Measurements from ENCODE around the gene PHACTR1.

PHACTR1 gene

GRCh38 chr6:12974551-12974950 lies 258.0 kb downstream of the PHACTR1 start:
- Histone ChIP-seq H3K36me3 (replicated peaks in 1 of 2; ENCODE audit: control insufficient read depth in 2 of 2, insufficient read depth in 2 of 2, low read length in 2 of 2) (no peaks in the 10 kb centered on the region), H3K9me3 (replicated peaks in 1 of 2; ENCODE audit: control insufficient read depth in 2 of 2, insufficient read depth in 1 of 2, low read depth in 1 of 2, low read length in 2 of 2) (no peaks in the 10 kb centered on the region), H3K9ac (ENCODE audit: low read depth, low read length, poor library complexity) (no peak overlapping the region), H2BK12ac (ENCODE audit: low read length) (no peak overlapping the region), H3K4ac (ENCODE audit: low read length) (no peak overlapping the region), H4K91ac (ENCODE audit: low read depth, low read length, poor library complexity) (no peak overlapping the region), H3K79me1 (ENCODE audit: low read depth, low read length) (no peaks in the 10 kb centered on the region), H2AK5ac (ENCODE audit: low read depth, low read length) (no peak overlapping the region), H2BK15ac (ENCODE audit: low read length) (no peak overlapping the region), H3K27ac (replicated peaks; ENCODE audit: low read length) (no peak overlapping the region), H3K4me1 (ENCODE audit: control insufficient read depth in 2 of 2, insufficient read depth in 1 of 2, low read depth in 1 of 2, low read length in 2 of 2) (no peaks in the 10 kb centered on the region), H2AFZ (ENCODE audit: low read length) (no peak overlapping the region), H3K4me3 (ENCODE audit: low read length in 2 of 2) (no peak overlapping the region), H3K4me2 (ENCODE audit: insufficient read depth, low read length, poor library complexity, severe bottlenecking) (no peak overlapping the region), H3K27me3 (ENCODE audit: control insufficient read depth in 3 of 3, insufficient read depth in 3 of 3, low read depth in 1 of 3, low read length in 3 of 3) (no peaks in the 10 kb centered on the region), H3K14ac (ENCODE audit: low read length) (no peak overlapping the region), H3K18ac (ENCODE audit: low read length) (no peak overlapping the region), H2BK5ac (ENCODE audit: low read length) (no peak overlapping the region), H4K8ac (ENCODE audit: low read depth, low read length) (no peak overlapping the region), H3K23ac (ENCODE audit: low read depth, low read length, poor library complexity) (no peak overlapping the region), H2BK120ac (ENCODE audit: low read depth, low read length) (no peak overlapping the region)
- no peak for DNase-seq (ENCODE audit: low spot score)
- no CpG with 5 or more reads among the region's 2 CpGs for WGBS, 2 donors (ENCODE audit: extremely low coverage in 2 of 2, insufficient read length in 2 of 2, insufficient replicate concordance in 1 of 2)

- H3K9me3 ChIP-seq (replicated peaks in 1 of 2; ENCODE audit: control insufficient read depth in 2 of 2, insufficient read depth in 1 of 2, low read depth in 1 of 2, low read length in 2 of 2) = no peaks in the 10 kb centered on the region
- no peak overlapping the region for H2AFZ ChIP-seq (ENCODE audit: low read length)
- no peaks in the 10 kb centered on the region for H3K36me3 ChIP-seq (replicated peaks in 1 of 2; ENCODE audit: control insufficient read depth in 2 of 2, insufficient read depth in 2 of 2, low read length in 2 of 2)
- no peak overlapping the region for H3K4me3 ChIP-seq (ENCODE audit: low read length in 2 of 2)
- H2BK120ac ChIP-seq (ENCODE audit: low read depth, low read length) = no peak overlapping the region
- no CpG with 5 or more reads among the region's 5 CpGs for WGBS, 2 donors (ENCODE audit: extremely low coverage in 2 of 2, insufficient read length in 2 of 2, insufficient replicate concordance in 1 of 2)
- H3K9ac ChIP-seq (ENCODE audit: low read depth, low read length, poor library complexity) = no peak overlapping the region
- H2BK12ac ChIP-seq (ENCODE audit: low read length) = no peak overlapping the region
- H3K79me1 ChIP-seq (ENCODE audit: low read depth, low read length) = no peaks in the 10 kb centered on the region
- H3K4ac ChIP-seq (ENCODE audit: low read length) = no peak overlapping the region
- H3K4me1 ChIP-seq (ENCODE audit: control insufficient read depth in 2 of 2, insufficient read depth in 1 of 2, low read depth in 1 of 2, low read length in 2 of 2) = no peaks in the 10 kb centered on the region
- no peak overlapping the region for H3K27ac ChIP-seq (replicated peaks; ENCODE audit: low read length)
- no peak overlapping the region for H3K14ac ChIP-seq (ENCODE audit: low read length)
- no peak overlapping the region for H3K23ac ChIP-seq (ENCODE audit: low read depth, low read length, poor library complexity)
- H2BK5ac ChIP-seq (ENCODE audit: low read length) = no peak overlapping the region
- H3K4me2 ChIP-seq (ENCODE audit: insufficient read depth, low read length, poor library complexity, severe bottlenecking) = no peak overlapping the region
- H4K8ac ChIP-seq (ENCODE audit: low read depth, low read length) = no peak overlapping the region
- H3K27me3 ChIP-seq (ENCODE audit: control insufficient read depth in 3 of 3, insufficient read depth in 3 of 3, low read depth in 1 of 3, low read length in 3 of 3) = no peaks in the 10 kb centered on the region
- DNase-seq (ENCODE audit: low spot score) = no peak
- no peak overlapping the region for H2BK15ac ChIP-seq (ENCODE audit: low read length)
- H4K91ac ChIP-seq (ENCODE audit: low read depth, low read length, poor library complexity) = no peak overlapping the region
- H3K18ac ChIP-seq (ENCODE audit: low read length) = no peak overlapping the region
- no peak overlapping the region for H2AK5ac ChIP-seq (ENCODE audit: low read depth, low read length)
Measured at GRCh38 chr6:12976366-12976765, 259.8 kb downstream of the PHACTR1 start.

- Histone ChIP-seq H3K27ac (replicated peaks; ENCODE audit: low read length) (no peak overlapping the region), H2BK5ac (ENCODE audit: low read length) (no peak overlapping the region), H3K14ac (ENCODE audit: low read length) (no peak overlapping the region), H3K4ac (ENCODE audit: low read length) (no peak overlapping the region), H3K9me3 (replicated peaks in 1 of 2; ENCODE audit: control insufficient read depth in 2 of 2, insufficient read depth in 1 of 2, low read depth in 1 of 2, low read length in 2 of 2) (no peaks in the 10 kb centered on the region), H2AK5ac (ENCODE audit: low read depth, low read length) (no peak overlapping the region), H3K23ac (ENCODE audit: low read depth, low read length, poor library complexity) (no peak overlapping the region), H3K27me3 (ENCODE audit: control insufficient read depth in 3 of 3, insufficient read depth in 3 of 3, low read depth in 1 of 3, low read length in 3 of 3) (no peaks in the 10 kb centered on the region), H4K8ac (ENCODE audit: low read depth, low read length) (no peak overlapping the region), H4K91ac (ENCODE audit: low read depth, low read length, poor library complexity) (no peak overlapping the region), H2BK15ac (ENCODE audit: low read length) (no peak overlapping the region), H3K9ac (ENCODE audit: low read depth, low read length, poor library complexity) (no peak overlapping the region), H2BK12ac (ENCODE audit: low read length) (no peak overlapping the region), H3K4me1 (ENCODE audit: control insufficient read depth in 2 of 2, insufficient read depth in 1 of 2, low read depth in 1 of 2, low read length in 2 of 2) (no peaks in the 10 kb centered on the region), H3K4me3 (ENCODE audit: low read length in 2 of 2) (no peak overlapping the region), H3K4me2 (ENCODE audit: insufficient read depth, low read length, poor library complexity, severe bottlenecking) (no peak overlapping the region), H3K79me1 (ENCODE audit: low read depth, low read length) (no peaks in the 10 kb centered on the region), H3K36me3 (replicated peaks in 1 of 2; ENCODE audit: control insufficient read depth in 2 of 2, insufficient read depth in 2 of 2, low read length in 2 of 2) (no peaks in the 10 kb centered on the region), H2BK120ac (ENCODE audit: low read depth, low read length) (no peak overlapping the region), H2AFZ (ENCODE audit: low read length) (no peak overlapping the region), H3K18ac (ENCODE audit: low read length) (no peak overlapping the region)
- DNase-seq (ENCODE audit: low spot score) = no peak
- WGBS, 2 donors (ENCODE audit: extremely low coverage in 2 of 2, insufficient read length in 2 of 2, insufficient replicate concordance in 1 of 2) = no CpG with 5 or more reads among the region's 3 CpGs
Measured at GRCh38 chr6:12977206-12977605, 260.6 kb downstream of the PHACTR1 start.

GRCh38 chr6:12977806-12978205 lies 261.2 kb downstream of the PHACTR1 start:
- Histone ChIP-seq H3K4me2 (ENCODE audit: insufficient read depth, low read length, poor library complexity, severe bottlenecking) (no peak overlapping the region), H3K36me3 (replicated peaks in 1 of 2; ENCODE audit: control insufficient read depth in 2 of 2, insufficient read depth in 2 of 2, low read length in 2 of 2) (no peaks in the 10 kb centered on the region), H3K23ac (ENCODE audit: low read depth, low read length, poor library complexity) (no peak overlapping the region), H3K4ac (ENCODE audit: low read length) (no peak overlapping the region), H3K14ac (ENCODE audit: low read length) (no peak overlapping the region), H4K91ac (ENCODE audit: low read depth, low read length, poor library complexity) (no peak overlapping the region), H2AFZ (ENCODE audit: low read length) (no peak overlapping the region), H3K27ac (replicated peaks; ENCODE audit: low read length) (no peak overlapping the region), H3K4me3 (ENCODE audit: low read length in 2 of 2) (no peak overlapping the region), H3K27me3 (ENCODE audit: control insufficient read depth in 3 of 3, insufficient read depth in 3 of 3, low read depth in 1 of 3, low read length in 3 of 3) (no peaks in the 10 kb centered on the region), H3K79me1 (ENCODE audit: low read depth, low read length) (no peaks in the 10 kb centered on the region), H2BK12ac (ENCODE audit: low read length) (no peak overlapping the region), H4K8ac (ENCODE audit: low read depth, low read length) (no peak overlapping the region), H3K9ac (ENCODE audit: low read depth, low read length, poor library complexity) (no peak overlapping the region), H3K18ac (ENCODE audit: low read length) (no peak overlapping the region), H2BK120ac (ENCODE audit: low read depth, low read length) (no peak overlapping the region), H2AK5ac (ENCODE audit: low read depth, low read length) (no peak overlapping the region), H2BK15ac (ENCODE audit: low read length) (no peak overlapping the region), H3K4me1 (ENCODE audit: control insufficient read depth in 2 of 2, insufficient read depth in 1 of 2, low read depth in 1 of 2, low read length in 2 of 2) (no peaks in the 10 kb centered on the region), H3K9me3 (replicated peaks in 1 of 2; ENCODE audit: control insufficient read depth in 2 of 2, insufficient read depth in 1 of 2, low read depth in 1 of 2, low read length in 2 of 2) (no peaks in the 10 kb centered on the region), H2BK5ac (ENCODE audit: low read length) (no peak overlapping the region)
- DNase-seq (ENCODE audit: low spot score) = no peak
- no CpG with 5 or more reads among the region's 4 CpGs for WGBS, 2 donors (ENCODE audit: extremely low coverage in 2 of 2, insufficient read length in 2 of 2, insufficient replicate concordance in 1 of 2)
